Right kidney (tissue), 9 donors: Measurements from ENCODE around the gene IKZF1.

Source experiments
- DNase-seq: peaks from one replicate; pipeline ENCODE4 v3.0.0-alpha.2; 2016
- long read RNA-seq, 8 donors: transcript quantifications; one replicate each; lab custom pipeline, GENCODE V29; 2026

IKZF1 gene
- long read RNA-seq, donor 1 = 0 reads
- long read RNA-seq, donor 2 = 0 reads
- long read RNA-seq, donor 3 = 0 reads
- long read RNA-seq, donor 4 = 0 reads
- long read RNA-seq, donor 5 = 0 reads
- long read RNA-seq, donor 6 = 0 reads
- long read RNA-seq, donor 7 = 0 reads
- long read RNA-seq, donor 8 = 0 reads

GRCh38 chr7:50304129-50304910 is at the start of gene IKZF1:
TSS of gene IKZF1 (plus strand) at chr7:50304716. CDS start at chr7:50319062, 14,346 bp downstream.
- peak; percentile 56 for DNase-seq

GRCh38 chr7:50261593-50261992 is 42.9 kb upstream of the IKZF1 start:
- no peak for DNase-seq

GRCh38 chr7:50262446-50262845 is 42.1 kb upstream of the IKZF1 start:
- DNase-seq = no peak

GRCh38 chr7:50262916-50263690 is 41.4 kb upstream of the IKZF1 start:
- no peak for DNase-seq

GRCh38 chr7:50264908-50265307 is 39.6 kb upstream of the IKZF1 start:
- DNase-seq = no peak

- no peak for DNase-seq
These were observed 38.4 kb upstream of the IKZF1 start for GRCh38 chr7:50265968-50266634.

- DNase-seq = no peak
These were observed 37.7 kb upstream of the IKZF1 start for GRCh38 chr7:50266635-50267386.

GRCh38 chr7:50267525-50268041 is 36.9 kb upstream of the IKZF1 start:
- DNase-seq = no peak

- DNase-seq = no peak
These were observed 36.3 kb upstream of the IKZF1 start for GRCh38 chr7:50268223-50268622.

GRCh38 chr7:50268990-50269389 is 35.5 kb upstream of the IKZF1 start:
- DNase-seq = no peak

- DNase-seq = no peak
These were observed 33.9 kb upstream of the IKZF1 start for GRCh38 chr7:50270531-50271018.

- DNase-seq = no peak
These were observed 31.7 kb upstream of the IKZF1 start for GRCh38 chr7:50272808-50273207.

- no peak for DNase-seq
These were observed 31.2 kb upstream of the IKZF1 start for GRCh38 chr7:50273301-50273700.

GRCh38 chr7:50273870-50274269 is 30.6 kb upstream of the IKZF1 start:
- no peak for DNase-seq

- no peak for DNase-seq
These were observed 30.2 kb upstream of the IKZF1 start for GRCh38 chr7:50274361-50274760.

- no peak for DNase-seq
These were observed 29.1 kb upstream of the IKZF1 start for GRCh38 chr7:50275430-50275829.

GRCh38 chr7:50276483-50276882 is 28.0 kb upstream of the IKZF1 start:
- no peak for DNase-seq

- no peak for DNase-seq
These were observed 26.4 kb upstream of the IKZF1 start for GRCh38 chr7:50278120-50278519.

- DNase-seq = no peak
These were observed 22.7 kb upstream of the IKZF1 start for GRCh38 chr7:50281680-50282445.

GRCh38 chr7:50282813-50283605 is 21.5 kb upstream of the IKZF1 start:
- DNase-seq = no peak
